Kidney glomerular epithelial cell (primary cell): ENCODE data around the gene SLC25A21.

Experiments used
- DNase-seq: peaks from one replicate; lab custom pipeline; 2025; lab: John Stamatoyannopoulos, UW

The SLC25A21 gene

DNA sequence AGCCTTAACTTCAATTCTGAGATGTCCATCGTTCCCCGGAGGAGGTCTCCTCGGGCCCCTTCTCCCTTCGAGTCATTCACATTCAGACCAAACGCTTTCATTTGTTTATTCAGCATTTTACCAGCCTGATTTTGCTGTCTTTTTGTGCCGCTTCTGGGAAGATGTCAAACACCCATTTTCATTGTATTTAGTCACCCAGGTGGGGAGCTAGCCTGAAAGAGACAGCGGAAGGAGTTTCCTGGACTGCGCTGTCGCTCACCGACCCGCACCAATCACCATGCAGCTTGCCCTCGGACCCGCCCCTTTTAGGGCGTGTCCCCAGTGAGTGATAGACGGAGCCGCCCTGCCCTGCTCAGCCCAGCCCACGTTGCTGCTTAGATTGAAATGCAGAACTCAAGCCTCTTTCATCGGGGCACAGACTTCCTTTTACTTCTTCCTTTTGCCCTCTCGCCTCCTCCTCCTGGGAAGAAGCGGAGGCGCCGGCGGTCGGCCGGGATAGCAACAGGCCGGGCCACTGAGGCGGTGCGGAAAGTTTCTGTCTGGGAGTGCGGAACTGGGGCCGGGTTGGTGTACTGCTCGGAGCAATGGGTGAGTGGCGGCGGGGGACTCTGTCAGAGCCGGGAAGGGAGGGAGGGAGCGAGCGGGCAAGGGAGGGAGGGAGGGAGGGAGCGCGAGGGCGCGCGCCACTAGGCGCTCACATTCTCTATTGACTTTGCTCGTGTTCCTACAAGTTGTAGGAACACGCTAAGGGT lies 510.7 kb downstream of the SLC25A21 start, which contains the start of gene PAX9:
TSS of gene PAX9 (plus strand) at position 355 of the 752 bp plus-strand sequence. CDS start at position 585, 230 bp downstream.
- peak; percentile 82 for DNase-seq

DNA sequence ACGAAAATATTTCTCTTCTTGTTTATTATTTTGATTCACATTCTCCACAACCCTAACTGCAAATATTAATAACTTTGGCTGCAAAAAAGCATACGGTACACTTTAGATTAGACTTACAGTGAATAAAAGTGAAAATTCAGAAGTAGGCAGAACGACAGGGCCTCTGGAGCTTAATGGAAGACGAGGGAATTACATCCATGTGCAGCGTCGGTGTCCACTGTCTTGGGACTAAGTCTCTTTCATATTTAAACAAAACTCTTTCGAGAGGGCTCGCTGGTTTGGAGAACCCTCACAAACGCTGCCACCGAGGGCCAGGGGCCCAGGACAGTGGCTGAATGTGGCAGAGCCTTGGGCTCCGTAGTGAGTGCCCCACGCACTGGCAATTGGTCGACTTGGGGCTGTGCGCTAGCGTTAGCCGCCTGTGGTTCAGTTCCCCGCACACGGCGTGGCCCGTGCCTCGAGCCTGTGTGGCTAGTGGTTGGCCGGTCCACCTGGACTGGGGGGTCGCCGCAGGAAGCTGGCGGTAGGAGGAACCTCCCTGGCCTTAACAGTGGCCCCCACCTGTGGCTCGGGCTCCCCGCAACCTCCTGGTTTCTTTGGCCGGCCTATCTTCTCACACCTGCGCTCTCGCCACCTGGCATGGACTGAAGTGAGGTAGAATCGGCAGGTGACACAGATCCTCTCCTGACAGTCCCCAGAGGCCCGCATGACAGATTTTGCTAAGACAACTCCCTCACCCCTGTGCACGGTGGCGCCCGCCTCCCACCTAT lies 511.5 kb downstream of the SLC25A21 start:
- no peak for DNase-seq

DNA sequence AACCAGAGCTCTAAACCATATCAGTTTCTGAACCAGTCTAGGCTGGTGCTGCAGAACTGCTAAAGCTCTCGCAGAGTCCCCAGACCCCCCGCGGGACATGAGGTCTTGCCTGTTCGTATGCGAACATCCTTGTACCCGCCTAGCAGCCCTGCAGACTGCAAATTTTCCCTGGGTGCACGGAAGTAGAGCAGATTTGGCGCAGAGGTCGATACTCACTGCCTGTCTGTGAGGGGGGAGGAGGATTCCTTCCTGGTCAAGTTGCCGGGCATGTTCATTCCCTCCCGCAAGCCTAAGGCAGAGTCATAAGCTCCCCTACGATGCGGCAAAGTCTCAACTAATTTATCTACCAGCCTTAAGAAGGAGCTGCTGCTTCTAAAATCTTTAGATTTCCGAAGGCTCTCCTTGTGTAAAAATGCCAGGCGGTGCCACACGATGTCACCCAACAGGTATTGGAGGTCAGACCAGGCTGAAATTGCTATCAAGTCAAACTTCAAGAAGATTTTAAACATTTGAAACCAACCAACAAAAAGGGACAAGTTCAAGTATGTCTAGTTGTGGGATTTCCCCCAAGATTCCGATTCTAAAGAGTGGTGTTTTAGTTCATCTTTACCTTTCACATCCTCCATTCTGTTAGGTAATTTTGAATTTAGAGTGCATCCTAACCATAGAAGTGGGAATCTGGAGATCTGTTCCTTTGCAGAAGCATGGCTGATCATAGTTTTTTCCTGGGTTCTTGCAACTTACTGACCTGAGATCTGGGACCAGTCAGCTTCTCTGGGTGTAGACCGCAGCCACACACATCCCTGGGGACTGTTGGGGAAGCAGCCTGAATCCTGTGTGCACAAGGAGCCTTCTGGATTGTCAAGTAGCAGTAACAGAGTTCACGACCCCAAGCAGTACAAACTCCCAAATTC lies 512.3 kb downstream of the SLC25A21 start:
- no peak for DNase-seq

DNA sequence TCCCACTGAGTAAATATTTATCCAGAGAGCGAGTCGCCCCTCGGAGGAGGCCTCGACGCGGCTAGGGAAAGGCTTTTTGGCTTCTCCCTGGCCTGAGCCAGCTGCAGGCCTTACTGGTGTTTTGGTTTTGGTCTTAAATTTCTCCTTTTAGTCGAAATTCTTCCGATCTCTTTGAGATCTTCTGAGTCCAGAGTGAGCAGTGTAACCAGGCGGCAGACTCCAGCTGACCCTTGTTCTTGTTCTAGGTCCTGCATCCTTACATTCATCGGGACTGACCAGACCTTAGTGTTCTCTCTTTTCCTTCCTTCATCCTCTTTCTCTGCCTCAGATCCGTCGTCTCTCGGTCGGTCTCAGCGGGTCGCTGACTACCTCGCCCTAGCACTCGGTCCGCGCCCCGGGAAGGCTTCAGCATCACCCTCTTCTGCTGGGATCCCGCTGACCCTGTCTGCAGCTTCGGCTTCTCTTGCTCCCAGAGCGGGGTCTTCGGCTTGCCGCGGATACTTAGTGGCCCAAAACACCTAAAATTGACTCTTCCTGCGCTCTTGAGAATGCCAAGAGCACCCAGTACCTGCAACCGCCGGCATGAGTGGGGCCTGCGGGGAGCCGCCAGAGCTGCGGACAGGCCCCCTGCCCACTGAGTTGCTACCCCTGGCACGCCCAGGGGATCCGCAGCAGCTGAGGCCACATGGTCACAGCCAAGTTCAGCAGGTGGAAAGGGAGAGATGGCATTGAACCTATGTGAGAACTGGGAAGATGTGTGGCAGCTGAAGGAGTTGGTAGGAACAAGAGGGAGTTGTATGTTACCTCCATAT lies 513.2 kb downstream of the SLC25A21 start:
- no peak for DNase-seq

DNA sequence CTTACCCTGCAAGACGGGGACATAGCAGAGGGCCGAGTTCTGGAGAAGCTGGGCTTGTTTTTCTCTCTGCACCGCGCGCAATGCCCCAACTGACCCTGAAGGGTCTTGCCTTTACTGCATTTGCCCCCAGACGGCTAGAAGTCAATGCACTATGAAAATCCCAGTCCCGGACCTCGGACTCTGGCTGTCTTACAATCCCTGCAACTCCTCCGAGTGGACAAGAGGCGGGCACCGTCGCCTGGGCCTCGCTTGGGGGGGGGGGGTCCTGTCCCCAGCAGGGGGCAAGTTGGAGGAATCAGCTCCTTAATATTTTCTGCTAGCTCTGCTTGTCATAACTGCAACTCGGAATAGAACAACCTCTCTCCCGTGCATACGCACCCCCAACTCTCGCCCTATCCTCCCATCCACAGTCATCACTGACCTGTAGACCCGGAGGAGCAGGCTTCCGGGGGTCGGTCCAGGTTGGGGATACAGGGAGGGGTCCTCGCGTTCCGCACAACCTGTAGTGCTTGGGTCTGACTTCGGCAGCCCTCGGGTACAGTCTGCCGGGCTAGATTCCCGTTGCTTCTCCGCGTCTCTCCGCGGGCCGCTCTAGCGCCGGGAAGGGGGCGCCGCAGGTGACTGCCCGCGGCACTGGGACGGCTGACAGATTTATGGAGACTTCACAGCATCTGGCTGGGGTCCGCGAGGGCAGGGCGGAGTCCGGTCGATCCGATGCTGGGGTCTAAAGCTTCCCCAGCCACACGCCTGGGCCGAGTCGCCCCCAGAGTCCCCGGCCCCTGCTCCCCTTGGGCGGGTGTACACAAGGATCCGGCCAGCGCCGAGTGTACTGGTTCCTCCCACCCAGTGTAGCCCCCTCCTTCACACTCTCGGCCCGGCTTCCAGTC lies 514.0 kb downstream of the SLC25A21 start:
- DNase-seq, result no peak

DNA sequence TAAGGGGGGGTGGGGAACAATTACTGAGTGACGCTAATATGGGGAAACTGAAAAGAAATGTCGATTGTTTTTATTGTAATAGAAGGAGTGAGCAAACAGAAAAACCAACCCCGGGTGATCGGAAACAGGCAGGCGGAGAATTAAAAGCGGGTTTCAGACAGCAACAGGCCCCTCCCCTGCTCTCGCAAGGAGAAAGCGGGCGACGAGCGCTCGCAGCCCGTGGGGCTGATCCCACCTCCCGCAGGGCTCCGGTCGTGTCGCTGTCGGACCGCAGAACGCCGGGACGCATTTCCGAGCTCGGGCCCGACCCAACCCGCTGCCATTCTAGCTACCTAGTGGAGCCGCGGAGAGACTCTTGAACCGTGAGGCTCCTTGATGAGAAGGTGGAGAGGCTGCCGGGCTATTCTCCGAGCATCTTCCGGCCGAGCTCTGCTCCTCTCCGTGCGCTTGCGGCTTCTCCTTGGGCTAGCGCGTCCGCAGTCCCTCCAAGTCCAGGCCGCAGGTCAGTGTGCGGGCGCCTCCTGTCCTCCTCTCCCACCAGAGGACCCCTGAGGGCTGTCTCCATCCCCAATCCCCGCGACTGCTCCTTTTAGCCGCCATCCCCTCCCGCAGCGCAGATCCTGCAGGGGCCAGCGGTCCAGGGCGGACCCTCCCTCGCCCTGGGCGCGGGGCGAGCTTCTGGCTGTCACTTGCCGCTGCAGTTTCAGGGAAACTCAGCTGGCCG lies 514.8 kb downstream of the SLC25A21 start:
- no peak for DNase-seq

DNA sequence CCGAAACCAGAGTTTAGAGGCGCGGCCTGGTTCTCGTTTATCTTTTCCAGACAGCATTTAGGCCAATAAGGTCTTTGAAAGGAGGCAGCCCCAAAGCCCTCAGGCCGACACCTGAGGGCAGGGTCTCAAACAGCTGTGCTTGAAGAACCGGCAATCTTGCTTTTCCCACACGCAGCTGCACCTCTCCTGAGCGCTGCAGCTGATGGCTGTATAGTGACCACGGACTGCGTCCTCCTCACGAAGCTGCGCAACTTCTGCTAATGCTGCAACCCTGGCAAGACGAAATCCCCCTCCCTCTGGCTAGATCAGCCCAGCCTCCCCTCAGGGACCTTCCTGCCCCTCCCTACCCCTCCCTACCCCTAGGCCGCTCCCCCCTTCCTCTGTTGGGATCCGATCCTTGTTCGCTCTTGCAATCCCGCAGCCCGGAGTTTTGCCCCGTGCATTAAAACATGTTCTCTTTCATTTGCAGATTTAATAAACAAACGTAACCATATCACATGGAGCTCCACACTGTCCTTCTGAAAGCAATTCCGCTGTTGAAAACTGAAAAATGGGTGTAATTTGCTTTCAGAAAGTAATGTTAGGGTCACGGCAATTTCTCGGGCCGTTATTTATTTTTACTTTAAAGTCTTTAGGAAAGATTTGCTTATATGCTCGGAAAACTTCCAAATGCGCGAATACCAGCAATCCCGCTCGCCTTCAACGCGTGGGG lies 515.6 kb downstream of the SLC25A21 start:
- DNase-seq, result no peak

DNA sequence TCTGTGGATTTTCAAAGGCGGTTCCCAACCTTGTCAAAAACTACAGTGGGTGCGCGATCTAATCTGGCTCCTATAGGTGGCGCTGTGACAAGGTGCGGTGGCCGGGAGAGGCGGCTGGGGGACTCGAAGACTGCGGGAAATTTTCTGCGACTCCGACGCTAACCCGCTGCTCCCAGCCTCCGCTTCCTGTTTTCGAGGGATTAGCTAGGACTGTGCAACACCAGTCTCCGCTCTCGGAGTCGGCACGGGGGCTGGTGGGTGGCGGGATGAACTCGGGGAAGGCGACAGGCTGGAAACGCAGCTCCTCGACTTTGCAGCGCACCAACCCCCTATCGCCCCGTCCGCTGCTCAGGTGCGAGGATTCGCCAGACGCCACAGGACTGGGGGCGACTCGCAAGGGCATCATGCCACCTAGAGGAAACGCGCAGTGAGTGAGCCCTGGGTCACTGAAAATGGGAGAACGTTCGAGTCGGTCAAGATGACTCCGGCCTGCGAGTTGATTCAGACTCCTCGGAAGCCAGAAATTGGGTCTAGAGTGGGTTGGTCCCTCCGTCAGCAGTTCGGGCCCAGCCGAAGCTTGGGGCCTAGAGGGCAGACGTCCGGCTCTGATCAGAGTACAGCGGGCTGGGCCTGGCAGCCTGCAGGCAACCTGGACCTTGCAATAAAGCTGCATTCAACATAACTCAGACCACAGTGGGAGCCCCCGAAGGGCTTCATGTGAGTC lies 516.3 kb downstream of the SLC25A21 start:
- no peak for DNase-seq

DNA sequence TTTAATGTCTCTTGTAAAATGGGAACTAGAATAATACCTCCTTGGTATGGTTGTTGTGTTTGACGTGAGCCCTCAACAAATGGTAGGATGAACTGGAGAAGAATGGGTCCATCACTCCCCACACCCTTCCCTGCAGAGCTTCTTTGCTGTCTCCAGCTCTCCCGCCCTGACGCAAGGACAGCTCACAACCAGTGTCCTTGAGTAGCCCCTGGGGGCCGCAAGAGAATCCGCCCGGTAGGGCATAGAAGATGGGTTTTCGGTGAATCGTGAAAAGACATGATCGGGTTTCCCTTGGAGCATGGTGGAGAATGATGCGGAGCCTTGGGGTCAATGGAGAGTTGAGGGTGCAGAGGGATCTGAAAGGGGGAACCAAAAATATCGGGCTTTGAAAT lies 516.8 kb downstream of the SLC25A21 start:
- no peak for DNase-seq

DNA sequence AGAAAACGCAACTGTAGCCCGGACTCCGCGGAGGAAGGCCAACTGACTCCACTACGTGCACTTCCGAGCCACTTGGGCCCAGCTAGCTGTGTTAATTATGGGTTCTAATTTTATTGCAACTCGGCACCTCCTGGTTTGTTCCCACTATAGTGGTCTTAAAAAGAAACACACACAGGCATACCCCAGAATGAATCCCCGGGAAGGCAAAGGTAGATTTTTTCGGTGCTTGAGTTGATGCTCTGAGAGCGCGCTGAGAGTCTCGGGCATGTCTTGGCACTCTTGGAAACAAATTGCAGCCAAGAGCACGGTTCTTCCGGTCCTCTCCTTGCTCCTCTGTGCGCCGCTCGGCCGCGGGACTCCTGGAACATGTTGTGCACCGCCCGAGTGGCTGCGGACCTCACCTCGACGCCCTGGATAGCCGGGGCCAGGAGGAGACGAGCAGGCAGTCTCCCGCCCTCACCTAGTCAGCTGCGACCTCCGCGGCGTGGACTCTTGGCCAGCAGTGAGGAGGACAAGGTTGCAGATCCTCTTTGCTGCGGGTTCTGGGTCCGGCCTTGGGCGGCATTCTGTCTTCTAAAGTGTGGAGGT lies 517.5 kb downstream of the SLC25A21 start:
- DNase-seq, result no peak

DNA sequence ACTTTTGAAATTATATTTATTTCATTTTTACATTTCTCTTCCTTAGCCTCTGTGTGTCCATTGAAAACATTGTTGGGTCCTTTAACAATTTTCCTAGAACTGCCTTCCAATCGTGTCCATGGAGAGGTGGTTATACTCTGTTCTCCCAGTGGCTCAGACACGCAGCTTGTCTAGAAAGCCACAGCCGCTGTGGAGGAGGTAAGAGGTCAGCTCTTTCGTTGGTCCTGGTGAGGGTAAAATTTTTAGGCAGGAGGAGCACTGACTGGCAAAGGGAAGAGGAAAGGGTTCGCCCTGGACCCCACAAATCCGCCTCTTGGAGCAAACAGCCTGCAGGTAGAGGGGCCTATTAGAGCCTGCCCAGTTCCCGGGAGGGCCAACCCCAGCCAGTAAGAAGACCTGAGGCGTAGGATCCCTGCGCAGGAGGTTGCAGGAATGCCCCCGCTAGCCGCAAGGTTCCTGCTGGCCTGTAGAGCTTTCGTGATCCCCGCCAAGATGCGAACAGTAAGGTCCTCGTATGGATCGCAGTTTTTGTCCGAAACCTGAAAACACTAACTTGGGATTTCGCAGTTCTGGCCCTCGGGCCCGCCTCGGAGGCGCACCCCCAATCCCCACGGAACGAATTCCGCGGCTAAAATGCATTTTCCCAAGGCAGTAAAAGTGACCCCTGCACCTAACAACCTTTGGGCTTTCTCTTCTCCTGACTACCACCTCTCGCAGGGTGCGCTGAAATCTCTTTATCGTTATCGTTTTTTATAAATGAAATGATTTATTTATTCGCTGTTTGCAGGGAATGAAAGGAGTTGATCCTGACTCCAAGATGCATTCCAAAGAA lies 518.2 kb downstream of the SLC25A21 start:
- DNase-seq, result no peak

DNA sequence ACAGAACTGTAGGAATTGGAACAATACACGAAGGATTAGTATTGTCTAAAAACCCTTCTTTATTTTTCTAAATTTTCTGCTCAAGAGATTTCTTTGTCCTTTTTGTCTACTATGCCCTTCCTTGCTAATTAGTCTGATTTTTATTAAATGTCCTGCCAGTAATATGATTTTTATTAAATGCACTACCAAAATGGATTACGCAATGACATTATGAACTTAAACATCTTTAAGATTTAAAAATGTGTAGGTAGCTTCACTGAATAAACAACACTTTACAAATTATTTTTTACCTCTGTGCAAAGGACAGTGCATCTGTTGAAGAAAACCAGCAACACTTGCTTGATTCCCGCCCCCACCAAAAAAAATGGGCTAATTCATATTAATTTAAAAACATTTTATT lies 519.0 kb downstream of the SLC25A21 start:
- no peak for DNase-seq

DNA sequence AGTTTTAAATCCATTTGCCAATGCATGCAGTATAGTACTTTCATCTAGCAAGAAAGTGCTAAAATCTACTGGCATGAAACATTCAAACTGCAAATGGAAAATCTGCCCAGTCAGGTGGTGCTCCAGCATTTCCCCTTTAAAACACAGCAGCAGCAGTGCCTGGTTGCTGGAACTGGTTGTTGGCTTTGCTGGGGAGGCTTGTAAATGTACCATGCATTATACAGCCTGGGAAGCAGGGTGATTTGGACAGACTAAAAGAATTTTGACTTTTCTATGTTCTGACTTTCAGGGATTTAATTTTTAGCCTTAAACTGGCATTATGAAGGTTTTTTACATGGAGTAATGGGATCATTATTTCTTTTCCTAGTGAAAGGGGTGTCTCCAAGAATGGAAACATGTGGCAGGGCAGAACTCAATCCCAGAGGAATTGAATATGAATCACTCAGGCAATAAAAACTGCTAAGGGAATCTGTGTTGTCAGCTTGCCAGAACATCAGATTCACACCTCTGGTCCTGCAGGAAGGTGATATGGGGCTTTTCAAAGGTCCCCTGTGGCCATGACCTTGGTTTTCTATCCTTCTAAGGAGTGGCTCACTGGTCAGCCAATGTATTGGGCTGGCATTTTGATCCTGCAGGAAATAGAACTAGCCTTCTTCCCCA lies 519.7 kb downstream of the SLC25A21 start:
- DNase-seq, result no peak

DNA sequence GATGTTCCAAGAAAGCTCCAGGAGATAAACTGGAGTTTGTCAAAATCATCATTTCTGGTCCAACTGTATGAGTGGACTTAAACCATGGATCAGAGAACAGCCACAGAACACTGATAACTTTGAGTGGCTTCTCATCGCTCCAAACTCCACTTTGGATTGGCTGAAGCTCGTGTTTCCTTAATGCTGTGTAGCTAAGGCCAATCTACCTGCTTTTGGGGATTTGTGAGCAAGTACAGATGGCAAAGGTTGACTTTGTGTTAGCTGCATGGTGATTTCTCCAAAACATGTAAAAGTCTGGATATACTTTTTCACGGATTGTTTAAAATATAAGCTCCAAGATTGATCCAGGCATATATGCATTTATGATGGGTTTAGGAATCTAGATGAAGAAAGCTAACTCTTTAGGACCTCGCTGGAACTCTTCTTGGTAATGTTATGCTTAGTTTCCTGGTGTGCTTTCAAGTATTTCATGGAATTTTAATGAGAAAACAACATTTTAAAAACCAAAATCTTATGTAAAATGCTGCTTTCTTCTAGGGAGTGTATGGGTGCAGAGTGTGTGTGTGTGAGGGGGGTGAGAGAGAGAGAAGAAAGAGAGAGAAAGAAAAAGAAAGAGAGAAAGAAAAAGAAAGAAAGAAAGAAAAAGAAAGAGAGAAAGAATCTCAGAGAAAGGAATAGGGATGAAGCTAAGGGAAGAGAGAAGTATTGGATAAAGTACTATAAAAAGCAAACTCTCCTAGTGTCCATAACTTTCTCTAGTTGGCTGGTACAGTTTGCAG lies 522.3 kb downstream of the SLC25A21 start:
- no peak for DNase-seq

DNA sequence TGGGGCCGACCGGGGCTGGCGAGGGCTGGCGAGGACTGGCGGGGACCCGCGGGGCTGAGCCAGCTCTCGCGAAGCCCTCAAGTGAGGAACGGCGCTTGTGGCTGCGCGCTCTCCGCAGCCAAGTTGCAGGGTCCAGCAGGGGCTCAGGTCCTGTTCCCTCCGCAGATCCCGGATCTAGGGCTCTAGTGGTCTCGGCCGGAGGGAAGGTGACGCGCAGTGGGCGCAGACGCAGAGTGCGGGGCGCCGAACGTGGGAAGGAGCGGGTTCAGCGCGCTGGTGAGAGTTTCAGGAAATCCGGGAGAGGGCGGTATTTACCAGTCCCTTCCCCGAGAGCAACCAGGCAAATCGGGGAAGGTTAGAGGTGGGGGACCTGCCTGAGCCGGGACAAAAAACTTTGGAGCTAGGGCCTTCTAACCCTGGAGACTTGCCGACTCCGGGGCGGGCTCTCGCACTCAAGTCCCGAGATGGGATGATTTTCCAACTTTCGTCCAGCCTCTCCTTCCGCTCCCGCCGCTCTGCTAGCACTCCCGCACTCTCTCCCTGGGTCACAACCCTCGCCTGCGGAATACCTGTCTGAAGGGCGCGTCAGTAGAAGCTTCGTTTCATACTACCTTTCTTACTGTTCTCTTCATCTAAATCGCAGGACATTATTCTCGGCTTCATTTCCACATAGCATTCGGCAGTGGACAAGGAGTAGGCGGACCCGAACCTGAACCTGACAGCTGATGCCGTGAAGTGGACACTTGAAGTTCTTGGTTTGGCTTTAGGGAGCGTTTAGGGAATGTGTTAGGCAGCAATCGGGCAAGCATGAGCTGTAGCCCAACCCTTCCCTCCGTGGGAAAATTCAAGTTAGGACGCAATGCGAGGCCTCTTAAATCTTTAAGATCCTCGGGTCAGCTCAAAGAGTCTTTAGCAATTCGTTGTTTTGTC lies 524.3 kb downstream of the SLC25A21 start:
- no peak for DNase-seq
